Sigmoid colon (tissue), 4 donors: ENCODE data around the gene HBB.

Experiments used
- EP300 ChIP-seq, 4 donors: sonication (generic); formaldehyde crosslinking; IDR thresholded peaks; one replicate each; pipeline ENCODE4 v1.6.1; 2017; ENCODE audit warnings: antibody characterized with exemption in 4 of 4
- POLR2A ChIP-seq, 2 donors: fragments of 450-650 bp; IDR thresholded peaks; one replicate each; pipeline ENCODE4 v1.6.1; 2016; ENCODE audit warnings: antibody characterized with exemption in 2 of 2, mild to moderate bottlenecking in 2 of 2, moderate library complexity in 2 of 2
- TF ChIP-seq, protein P1 (sequence below), 4 experiments: fragments of 450-650 bp in 3 of 4; fragments of 200-600 bp in 1 of 4; IDR thresholded peaks; one replicate each; pipeline ENCODE4 v1.5.1; 2016 to 2019; ENCODE audit warnings: antibody characterized with exemption in 4 of 4, mild to moderate bottlenecking in 3 of 4, moderate library complexity in 2 of 4

DNA sequence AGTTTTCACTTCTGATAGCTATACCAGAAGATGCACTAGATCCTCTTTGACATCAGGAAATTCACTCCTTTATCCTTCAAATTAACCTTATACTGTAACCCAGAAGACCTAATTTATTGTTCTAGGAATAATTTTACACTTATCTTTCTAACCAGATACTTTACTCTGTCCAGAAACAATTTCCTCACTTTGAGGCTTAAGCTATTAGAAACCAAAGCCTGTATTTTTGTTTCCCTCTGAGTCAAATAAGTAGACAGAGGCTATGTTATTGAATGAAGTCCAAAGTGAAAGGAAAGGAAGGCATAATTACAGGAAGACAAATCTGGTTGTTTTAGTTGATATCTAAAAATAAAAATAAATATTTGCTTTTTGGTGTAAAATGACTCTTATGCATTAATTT, 28.6 kb downstream of the HBB start:
- TF ChIP-seq POLR2A (IDR thresholded peaks at IDR 0.05): no peak
- TF ChIP-seq, protein P1, sequence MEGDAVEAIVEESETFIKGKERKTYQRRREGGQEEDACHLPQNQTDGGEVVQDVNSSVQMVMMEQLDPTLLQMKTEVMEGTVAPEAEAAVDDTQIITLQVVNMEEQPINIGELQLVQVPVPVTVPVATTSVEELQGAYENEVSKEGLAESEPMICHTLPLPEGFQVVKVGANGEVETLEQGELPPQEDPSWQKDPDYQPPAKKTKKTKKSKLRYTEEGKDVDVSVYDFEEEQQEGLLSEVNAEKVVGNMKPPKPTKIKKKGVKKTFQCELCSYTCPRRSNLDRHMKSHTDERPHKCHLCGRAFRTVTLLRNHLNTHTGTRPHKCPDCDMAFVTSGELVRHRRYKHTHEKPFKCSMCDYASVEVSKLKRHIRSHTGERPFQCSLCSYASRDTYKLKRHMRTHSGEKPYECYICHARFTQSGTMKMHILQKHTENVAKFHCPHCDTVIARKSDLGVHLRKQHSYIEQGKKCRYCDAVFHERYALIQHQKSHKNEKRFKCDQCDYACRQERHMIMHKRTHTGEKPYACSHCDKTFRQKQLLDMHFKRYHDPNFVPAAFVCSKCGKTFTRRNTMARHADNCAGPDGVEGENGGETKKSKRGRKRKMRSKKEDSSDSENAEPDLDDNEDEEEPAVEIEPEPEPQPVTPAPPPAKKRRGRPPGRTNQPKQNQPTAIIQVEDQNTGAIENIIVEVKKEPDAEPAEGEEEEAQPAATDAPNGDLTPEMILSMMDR (IDR thresholded peaks at IDR 0.05): no peak
- no peak for TF ChIP-seq EP300 (IDR thresholded peaks at IDR 0.05)
